Fibroblast of mammary gland (primary cell): Measurements from ENCODE around the gene CHST11.

ENCODE experiments used
- DNase-seq: peaks from one replicate; pipeline ENCODE4 v3.0.0-alpha.2; 2010; ENCODE audit warnings: low read depth
- H3K4me3 ChIP-seq: 2 replicates; pipeline ENCODE4 v1.5.1; 2011; ENCODE audit warnings: low read depth, mild to moderate bottlenecking, low read length, moderate library complexity; ENCODE audit not compliant: control insufficient read depth
- CTCF ChIP-seq: conservative IDR thresholded peaks from 2 replicates; pipeline ENCODE4 v1.5.1; 2011; ENCODE audit warnings: low read depth, low read length, inconsistent platforms; ENCODE audit not compliant: control insufficient read depth, insufficient read depth

CHST11 gene

GRCh38 chr12:104501660-104502059 lies 44.9 kb downstream of the CHST11 start:
- no peak for DNase-seq
- no peak for TF ChIP-seq CTCF
- no peak overlapping the region for H3K4me3 ChIP-seq

GRCh38 chr12:104502217-104502616 lies 45.5 kb downstream of the CHST11 start:
- no peak overlapping the region for H3K4me3 ChIP-seq
- TF ChIP-seq CTCF: no peak
- no peak for DNase-seq

GRCh38 chr12:104502638-104503037 lies 45.9 kb downstream of the CHST11 start:
- H3K4me3 ChIP-seq: no peak overlapping the region
- no peak for TF ChIP-seq CTCF
- DNase-seq: no peak

GRCh38 chr12:104503191-104503590 lies 46.4 kb downstream of the CHST11 start:
- H3K4me3 ChIP-seq: no peak overlapping the region
- TF ChIP-seq CTCF: no peak
- DNase-seq: no peak

DNA sequence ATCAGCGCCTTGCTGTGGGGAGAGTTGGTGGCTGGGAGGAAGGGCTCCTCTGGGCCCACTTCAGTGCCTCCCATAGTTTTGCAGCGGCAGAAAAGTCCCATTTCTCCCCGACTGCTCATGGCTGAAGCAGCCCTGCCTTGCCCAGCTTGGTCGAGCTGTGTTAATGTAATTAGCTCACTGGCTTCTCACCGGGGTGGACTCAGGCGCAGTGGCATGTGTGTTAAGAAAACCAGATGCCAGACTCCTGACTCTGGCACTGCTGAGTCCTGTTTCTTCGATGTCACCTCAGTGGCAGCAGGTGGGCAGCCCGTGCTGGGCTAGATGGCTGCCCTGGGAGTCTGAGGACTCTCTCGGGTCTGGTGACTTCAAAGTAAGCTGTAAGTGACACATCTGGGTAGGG lies 47.4 kb downstream of the CHST11 start:
- no peak for DNase-seq
- no peak overlapping the region for H3K4me3 ChIP-seq
- TF ChIP-seq CTCF: no peak

- no peak for DNase-seq
- H3K4me3 ChIP-seq: no peak overlapping the region
- TF ChIP-seq CTCF: no peak
Observed at GRCh38 chr12:104505095-104505818, 48.5 kb downstream of the CHST11 start.
